Testis (tissue), 2 donors: ENCODE results near the gene FAM234A.

Experiments
- CTCF ChIP-seq, 3 experiments: fragments of 450-650 bp in 2 of 3; fragments of 200-600 bp in 1 of 3; sonication (generic) in 1 of 3; IDR thresholded peaks; one replicate each; pipeline ENCODE4 v1.5.1; 2016 to 2019; ENCODE audit warnings: antibody characterized with exemption in 3 of 3, mild to moderate bottlenecking in 2 of 3, moderate library complexity in 1 of 3
- POLR2A ChIP-seq: fragments of 450-650 bp; IDR thresholded peaks from one replicate; pipeline ENCODE4 v1.6.1; 2017; ENCODE audit warnings: antibody characterized with exemption, mild to moderate bottlenecking, moderate library complexity

GRCh38 chr16:296276-296675, 61.7 kb downstream of the FAM234A start:
- TF ChIP-seq CTCF (IDR thresholded peaks at IDR 0.05): no peak
- no peak for TF ChIP-seq POLR2A
